A549 (cell line): ENCODE results near the gene FAM53B. TPM values are rescaled to one million over a fixed set of nuclear protein-coding genes. Genes with fewer than 3 reads are reported as not detected.
"Not testable (repeated sequence)": the region's sequence is repeated elsewhere in the genome, so short reads cannot be mapped to it uniquely, and the experiment has no call there.

Experiments
- ATAC-seq, 2 experiments: fragments of 200-7000 bp in 1 of 2; fragments of >200 bp in 1 of 2; cut with Nextera tagmentation in 1 of 2; cut with Tn5 transposase in 1 of 2; 3 replicates each; pipeline versions ENCODE4 v1.8.0 to v1.9.1; 2018 to 2020; ENCODE audit warnings: mild to moderate bottlenecking in 1 of 2, moderate library complexity in 1 of 2
- CTCF ChIA-PET: fragments of 300-600 bp; sonication (Branson Sonifier 250); formaldehyde crosslinking; extraction: SDS; loops from one replicate; lab custom pipeline; 2021; ENCODE audit warnings: antibody characterized with exemption, inconsistent platforms; lab: Yijun Ruan, JAX
- POLR2A ChIA-PET: fragments of 350-600 bp; formaldehyde crosslinking; extraction: SDS; loops from one replicate; lab custom pipeline; 2021; ENCODE audit warnings: antibody characterized with exemption, inconsistent platforms; lab: Yijun Ruan, JAX
- DNase-seq, 2 experiments: peaks; one replicate each; pipeline versions ENCODE4 v3.0.0 to v3.0.0-alpha.2; 2011 to 2016; ENCODE audit warnings: low read depth in 1 of 2, low spot score in 1 of 2
- FAIRE-seq: peaks from 2 replicates; lab custom pipeline; 2011; peaks lifted over from hg19 to GRCh38; lab: Jason Lieb, UNC
- H3K27ac ChIP-seq, 2 experiments: fragments of >200 bp; sonication (Bioruptor Twin); formaldehyde crosslinking; 3 replicates each; pipeline ENCODE4 v1.5.1; 2016 to 2017
- H3K4me1 ChIP-seq: fragments of >200 bp; sonication (Bioruptor Twin); formaldehyde crosslinking; 3 replicates; pipeline ENCODE4 v1.6.1; 2016
- H3K4me2 ChIP-seq: fragments of >200 bp; sonication (Bioruptor Twin); formaldehyde crosslinking; 3 replicates; pipeline ENCODE4 v1.6.1; 2016
- H3K4me3 ChIP-seq: fragments of >200 bp; sonication (Bioruptor Twin); formaldehyde crosslinking; 3 replicates; pipeline ENCODE4 v1.5.1; 2016
- H3K9me3 ChIP-seq: fragments of >200 bp; sonication (Bioruptor Twin); formaldehyde crosslinking; 3 replicates; pipeline ENCODE4 v1.6.1; 2016
- CBX2 ChIP-seq: fragments of 200-600 bp; sonication (generic); IDR thresholded peaks from 2 replicates; pipeline ENCODE4 v1.6.1; 2016; ENCODE audit warnings: low read depth, mild to moderate bottlenecking, borderline replicate concordance
- CBX8 ChIP-seq: fragments of 200-600 bp; sonication (generic); IDR thresholded peaks from 2 replicates; pipeline ENCODE4 v1.6.1; 2016
- CHD2 ChIP-seq: fragments of 150-350 bp; IDR thresholded peaks from 2 replicates; pipeline ENCODE4 v1.6.1; 2014; ENCODE audit warnings: low read length; ENCODE audit not compliant: partially characterized antibody
- E2F6 ChIP-seq: IDR thresholded peaks from 2 replicates; pipeline ENCODE4 v1.6.1; 2012; ENCODE audit warnings: low read depth, borderline replicate concordance
- FOSB ChIP-seq: fragments of 250-450 bp; sonication (Bioruptor Pico); IDR thresholded peaks from 2 replicates; pipeline ENCODE4 v1.5.0; 2020; ENCODE audit warnings: mild to moderate bottlenecking, moderate library complexity
- FOSL2 ChIP-seq, 2 experiments: fragments of 450-650 bp in 1 of 2; fragments of >200 bp in 1 of 2; sonication (Bioruptor Twin) in 1 of 2; formaldehyde crosslinking; IDR thresholded peaks; 2 replicates each; pipeline versions ENCODE4 v1.5.0 to v1.6.1; 2016 to 2020; ENCODE audit warnings: mild to moderate bottlenecking in 1 of 2, moderate library complexity in 1 of 2
- FOXS1 ChIP-seq: fragments of 250-450 bp; sonication (Bioruptor Pico); IDR thresholded peaks from 2 replicates; pipeline ENCODE4 v1.5.0; 2020; ENCODE audit warnings: mild to moderate bottlenecking, moderate library complexity
- GATA3 ChIP-seq: IDR thresholded peaks from 2 replicates; pipeline ENCODE4 v1.6.1; 2012; ENCODE audit warnings: borderline replicate concordance
- HDAC2 ChIP-seq: fragments of 200-600 bp; sonication (generic); IDR thresholded peaks from 2 replicates; pipeline ENCODE4 v1.6.1; 2016
- JUN ChIP-seq, 2 experiments: fragments of >200 bp; sonication (Bioruptor Twin); formaldehyde crosslinking; IDR thresholded peaks; 2 replicates in 1 of 2; 3 replicates in 1 of 2; pipeline ENCODE4 v1.6.1; 2016 to 2017
- JUNB ChIP-seq: fragments of >200 bp; sonication (Bioruptor Twin); formaldehyde crosslinking; IDR thresholded peaks from 2 replicates; pipeline ENCODE4 v1.6.1; 2016
- MAX ChIP-seq: IDR thresholded peaks from 2 replicates; pipeline ENCODE4 v1.6.1; 2012
- MYC ChIP-seq: IDR thresholded peaks from 2 replicates; pipeline ENCODE4 v1.6.1; 2012; ENCODE audit warnings: mild to moderate bottlenecking, inconsistent platforms, low read length, improper control_type of control experiment, borderline replicate concordance
- NR3C1 ChIP-seq: fragments of >200 bp; sonication (Bioruptor Twin); formaldehyde crosslinking; IDR thresholded peaks from 3 replicates; pipeline ENCODE4 v1.6.1; 2017
- POLR2A ChIP-seq: IDR thresholded peaks from 2 replicates; pipeline ENCODE4 v1.6.1; 2012; ENCODE audit warnings: mild to moderate bottlenecking, low read length
- REST ChIP-seq: fragments of 200-600 bp; sonication (generic); IDR thresholded peaks from 2 replicates; pipeline ENCODE4 v1.6.1; 2016; ENCODE audit warnings: antibody characterized with exemption, mild to moderate bottlenecking, moderate library complexity
- RFX5 ChIP-seq: fragments of 450-650 bp; IDR thresholded peaks from 2 replicates; pipeline ENCODE4 v1.7.1; 2014; ENCODE audit warnings: antibody characterized with exemption, mild to moderate bottlenecking, moderate library complexity
- SREBF2 ChIP-seq: fragments of 450-650 bp; IDR thresholded peaks from 2 replicates; pipeline ENCODE4 v1.6.1; 2014; ENCODE audit warnings: mild to moderate bottlenecking, moderate library complexity
- TFCP2L1 ChIP-seq: fragments of 250-450 bp; sonication (Bioruptor Pico); IDR thresholded peaks from 2 replicates; pipeline ENCODE4 v1.5.0; 2021; ENCODE audit warnings: mild to moderate bottlenecking
- ZC3H11A ChIP-seq: fragments of 450-650 bp; IDR thresholded peaks from 2 replicates; pipeline ENCODE4 v1.6.1; 2014; ENCODE audit warnings: antibody characterized with exemption, mild to moderate bottlenecking
- ZNF302 ChIP-seq: fragments of 250-450 bp; sonication (Bioruptor Pico); IDR thresholded peaks from 2 replicates; pipeline ENCODE4 v1.9.0; 2021; ENCODE audit warnings: inconsistent platforms, mild to moderate bottlenecking, moderate library complexity
- ZSCAN20 ChIP-seq: fragments of 250-450 bp; sonication (Bioruptor Pico); IDR thresholded peaks from 2 replicates; pipeline ENCODE4 v1.8.0; 2022; ENCODE audit warnings: mild to moderate bottlenecking, moderate library complexity
- WGBS: methylation state at CpG from one replicate; pipeline ENCODE4 v1.1.6; 2017; ENCODE audit errors: missing lambda C conversion rate; 5-methylcytosine and 5-hydroxymethylcytosine counted together
- polyA plus RNA-seq, 4 experiments: library from polyadenylated mRNA; depleted of rRNA in 3 of 4; stranded (reverse); fragments of >200 nt; fragmentation: RNase III in 1 of 4; extraction: RNeasy Plus Mini Kit Qiagen cat#74134 plus additional on column Dnase treatment in 1 of 4; gene quantifications; 2 replicates in 3 of 4; 3 replicates in 1 of 4; pipeline ENCODE4 v1.2.3, GENCODE V29; 2011 to 2017
- TF ChIP-seq, protein P1 (sequence below): fragments of 250-450 bp; sonication (Bioruptor Pico); IDR thresholded peaks from 2 replicates; pipeline ENCODE4 v1.5.0; 2020; ENCODE audit warnings: low read depth, mild to moderate bottlenecking, moderate library complexity
- TF ChIP-seq, protein P2 (sequence below): fragments of 150-350 bp; IDR thresholded peaks from 2 replicates; pipeline ENCODE4 v1.6.1; 2014; ENCODE audit warnings: low read depth, mild to moderate bottlenecking, low read length

Gene FAM53B
- polyA plus RNA-seq, 2 of the 4 experiments (the other 2 are of a cell fraction), result 5.1 to 8.5 TPM

GRCh38 chr10:124589491-124590041 lies 154.6 kb downstream of the FAM53B start:
- DNase-seq (no peak), ATAC-seq (no peak), FAIRE-seq (no peak)
- H3K9me3 ChIP-seq, result peaks cover 7% of the 10 kb centered on the region
- H3K27ac ChIP-seq, result no peak overlapping the region
- TF ChIP-seq NR3C1, result no peak
- TF ChIP-seq GATA3, result no peak
- no peak for TF ChIP-seq MYC
- no peak for TF ChIP-seq CBX8
- TF ChIP-seq JUNB, result no peak
- TF ChIP-seq, protein P1, sequence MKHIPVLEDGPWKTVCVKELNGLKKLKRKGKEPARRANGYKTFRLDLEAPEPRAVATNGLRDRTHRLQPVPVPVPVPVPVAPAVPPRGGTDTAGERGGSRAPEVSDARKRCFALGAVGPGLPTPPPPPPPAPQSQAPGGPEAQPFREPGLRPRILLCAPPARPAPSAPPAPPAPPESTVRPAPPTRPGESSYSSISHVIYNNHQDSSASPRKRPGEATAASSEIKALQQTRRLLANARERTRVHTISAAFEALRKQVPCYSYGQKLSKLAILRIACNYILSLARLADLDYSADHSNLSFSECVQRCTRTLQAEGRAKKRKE (CRISPR knock-in tag), result no peak
- TF ChIP-seq FOSL2 (IDR thresholded peaks at IDR 0.05), result no peak
- no peak for TF ChIP-seq FOSL2 (CRISPR knock-in tag; IDR thresholded peaks at IDR 0.05)
- 88% methylated on average over 24 of the region's 24 CpGs for WGBS
- H3K4me1 ChIP-seq, result no peaks in the 10 kb centered on the region
- ChIA-PET POLR2A (no interaction called here), CTCF (no interaction called here)
- no peak overlapping the region for H3K4me3 ChIP-seq
- H3K4me2 ChIP-seq, result no peak overlapping the region

- H3K27ac ChIP-seq, result no peak overlapping the region
- POLR2A ChIA-PET, result no interaction called here
- H3K9me3 ChIP-seq, result peaks cover 7% of the 10 kb centered on the region
- H3K4me1 ChIP-seq, result no peaks in the 10 kb centered on the region
- 74% methylated on average over 14 of the region's 15 CpGs for WGBS
- CTCF ChIA-PET, result no interaction called here
- TF ChIP-seq FOSB (CRISPR knock-in tag) (no peak), FOSL2 (IDR thresholded peaks at IDR 0.05) (no peak), FOSL2 (CRISPR knock-in tag; IDR thresholded peaks at IDR 0.05) (no peak), ZNF302 (CRISPR knock-in tag) (no peak), ZC3H11A (no peak), MAX (no peak), POLR2A (no peak), TFCP2L1 (CRISPR knock-in tag) (no peak), NR3C1 (no peak), E2F6 (no peak), JUN (IDR thresholded peaks at IDR 0.05) (no peak), CHD2 (no peak), RFX5 (no peak), REST (no peak), SREBF2 (no peak), HDAC2 (no peak), FOXS1 (CRISPR knock-in tag) (no peak), CBX2 (no peak), ZSCAN20 (CRISPR knock-in tag) (no peak)
- TF ChIP-seq, protein P2, sequence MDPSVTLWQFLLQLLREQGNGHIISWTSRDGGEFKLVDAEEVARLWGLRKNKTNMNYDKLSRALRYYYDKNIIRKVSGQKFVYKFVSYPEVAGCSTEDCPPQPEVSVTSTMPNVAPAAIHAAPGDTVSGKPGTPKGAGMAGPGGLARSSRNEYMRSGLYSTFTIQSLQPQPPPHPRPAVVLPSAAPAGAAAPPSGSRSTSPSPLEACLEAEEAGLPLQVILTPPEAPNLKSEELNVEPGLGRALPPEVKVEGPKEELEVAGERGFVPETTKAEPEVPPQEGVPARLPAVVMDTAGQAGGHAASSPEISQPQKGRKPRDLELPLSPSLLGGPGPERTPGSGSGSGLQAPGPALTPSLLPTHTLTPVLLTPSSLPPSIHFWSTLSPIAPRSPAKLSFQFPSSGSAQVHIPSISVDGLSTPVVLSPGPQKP, result no peak
- ATAC-seq (peak in 1 of 2 experiments; percentile 24; a peak in 1 of 6 replicates), DNase-seq (no peak), FAIRE-seq (no peak)
- no peak overlapping the region for H3K4me3 ChIP-seq
- H3K4me2 ChIP-seq, result no peak overlapping the region
Measured at GRCh38 chr10:124588736-124589490, 155.3 kb downstream of the FAM53B start.

- WGBS, result 88% methylated on average over 6 of the region's 6 CpGs
- H3K4me1 ChIP-seq, POLR2A ChIA-PET, H3K4me3 ChIP-seq, ATAC-seq, CTCF ChIA-PET, H3K27ac ChIP-seq, FAIRE-seq, H3K9me3 ChIP-seq, H3K4me2 ChIP-seq, DNase-seq: not testable (repeated sequence)
Measured at GRCh38 chr10:124588341-124588735, 155.8 kb downstream of the FAM53B start.
